IgD-negative memory B cell (primary cell): ENCODE results near the gene FLNB. TPM values are rescaled to one million over a fixed set of nuclear protein-coding genes. Genes with fewer than 3 reads are reported as not detected.

ENCODE experiments used
- H3K27ac Mint-ChIP-seq, 3 donors: one replicate each; pipeline ENCODE4 v1.8.0; 2020 to 2022; ENCODE audit warnings: mild to moderate bottlenecking in 3 of 3, mixed read lengths in 3 of 3, moderate library complexity in 1 of 3
- H3K27me3 Mint-ChIP-seq: one replicate; pipeline ENCODE4 v1.8.0; 2021; ENCODE audit warnings: mixed read lengths
- H3K36me3 Mint-ChIP-seq: one replicate; pipeline ENCODE4 v1.8.0; 2020; ENCODE audit warnings: mild to moderate bottlenecking, mixed read lengths
- H3K4me1 Mint-ChIP-seq, 3 donors: one replicate each; pipeline ENCODE4 v1.8.0; 2020 to 2022; ENCODE audit warnings: mixed read lengths in 3 of 3, mild to moderate bottlenecking in 1 of 3
- H3K4me3 Mint-ChIP-seq, 4 donors: one replicate each; pipeline ENCODE4 v1.8.0; 2020 to 2022; ENCODE audit warnings: mild to moderate bottlenecking in 4 of 4, mixed read lengths in 4 of 4, moderate library complexity in 3 of 4
- H3K9me3 Mint-ChIP-seq, 3 donors: one replicate each; pipeline ENCODE4 v1.8.0; 2020 to 2021; ENCODE audit warnings: mixed read lengths in 3 of 3, mild to moderate bottlenecking in 1 of 3
- polyA plus RNA-seq: library from polyadenylated mRNA; unstranded; fragments of 300-500 nt; fragmentation: Illumina TruSeq; gene quantifications from one replicate; pipeline ENCODE4 v1.2.3, GENCODE V29; 2021

FLNB gene
- polyA plus RNA-seq, 1 donor from 2014 or later, result 19.7 TPM

DNA sequence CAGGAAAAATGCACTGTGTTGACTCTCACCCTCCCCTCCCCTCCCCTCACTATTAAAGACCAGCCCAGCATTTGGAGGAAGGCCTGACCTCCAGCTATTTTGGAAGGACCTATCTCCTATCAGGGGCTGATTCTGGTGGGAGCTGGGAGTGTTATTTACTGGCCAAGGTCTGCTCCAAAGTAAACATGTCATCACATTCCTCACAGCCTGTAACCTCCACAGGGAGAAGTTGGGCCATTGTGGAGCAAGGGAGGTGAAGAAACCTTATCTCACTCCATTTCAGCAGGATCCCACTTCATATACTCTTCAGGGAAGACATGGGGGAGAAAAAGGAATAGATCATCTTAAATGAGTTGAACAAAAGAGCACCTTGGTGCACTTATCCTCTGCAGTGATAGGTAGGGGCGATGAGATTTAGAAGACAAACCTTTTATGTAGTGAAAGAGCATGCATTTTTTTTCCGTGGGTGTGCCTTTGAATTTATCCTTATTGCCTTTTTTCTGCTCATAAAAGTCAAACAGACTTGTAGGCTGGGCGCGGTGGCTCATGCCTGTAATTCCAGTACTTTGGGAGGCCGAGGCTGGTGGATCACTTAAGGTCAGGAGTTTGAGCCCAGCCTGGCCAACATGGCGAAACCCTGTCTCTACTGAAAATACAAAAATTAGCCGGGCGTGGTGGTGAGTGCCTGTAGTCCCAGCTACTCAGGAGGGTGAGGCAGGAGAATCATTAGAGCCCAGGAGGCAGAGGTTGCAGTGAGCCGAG, 15.6 kb upstream of the FLNB start:
- H3K27me3 Mint-ChIP-seq, result no peaks in the 10 kb centered on the region
- H3K4me3 Mint-ChIP-seq, result no peak overlapping the region

DNA sequence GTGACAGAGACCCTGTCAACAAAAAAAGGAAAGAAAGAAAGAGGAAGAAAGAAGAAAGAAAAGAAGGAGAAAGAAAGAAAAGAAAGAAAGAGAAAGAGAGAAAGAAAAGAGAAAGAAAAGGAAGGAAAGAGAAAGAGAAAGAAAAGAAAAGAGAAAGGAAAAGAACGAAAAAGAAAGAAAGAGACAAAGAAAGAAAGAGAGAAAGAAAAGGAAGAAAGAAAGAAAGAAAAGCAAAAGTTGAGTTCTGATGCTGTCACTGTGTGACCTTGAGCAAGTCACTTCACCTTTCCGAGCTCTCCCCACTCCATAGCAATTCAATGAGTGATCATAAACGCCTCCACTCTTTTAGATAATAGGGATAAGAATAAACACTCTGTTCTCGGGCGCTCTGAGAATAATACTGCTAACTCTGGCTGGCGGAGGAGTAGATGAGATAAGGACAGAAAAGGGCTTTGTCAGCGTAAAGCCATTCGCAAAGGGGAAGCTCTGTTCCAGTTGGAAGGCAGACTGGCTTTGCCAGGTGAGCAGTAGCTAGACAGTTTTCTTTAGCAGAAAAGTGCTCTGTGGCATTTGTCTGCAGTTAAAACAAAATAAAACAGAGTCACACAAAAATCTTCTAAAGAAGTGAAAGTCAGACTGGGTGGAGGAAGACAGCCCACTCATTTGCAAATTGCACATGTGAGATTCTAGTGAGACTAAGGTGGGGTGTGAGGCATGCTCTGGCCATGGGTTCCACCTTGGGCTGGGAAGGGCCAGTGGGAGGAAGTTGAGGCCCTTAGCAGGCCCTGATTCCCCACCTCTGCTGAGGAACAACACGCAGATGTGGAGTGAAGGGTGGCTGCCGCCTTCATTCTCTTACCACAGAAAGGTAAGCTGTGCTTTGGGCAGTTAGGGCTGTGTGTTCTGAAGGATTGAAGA, 9.6 kb upstream of the FLNB start:
- H3K9me3 Mint-ChIP-seq, result no peaks in the 10 kb centered on the region
- peak overlapping the region; percentile 77 to 97 (median 91) for H3K4me3 Mint-ChIP-seq
- peaks cover 13 to 16% (median 14%) of the 10 kb centered on the region in 3 donors for H3K4me1 Mint-ChIP-seq
- no peaks in the 10 kb centered on the region for H3K36me3 Mint-ChIP-seq
- H3K27ac Mint-ChIP-seq, result peak overlapping the region; percentile 80 to 92 (median 81)
- no peaks in the 10 kb centered on the region for H3K27me3 Mint-ChIP-seq

More for the DNA sequence above, 15.6 kb upstream of the FLNB start:
- Mint-ChIP-seq H3K4me1 (peaks cover 0 to 4% (median 2%) of the 10 kb centered on the region in 3 donors), H3K9me3 (peaks cover 0 to 1% (median 0%) of the 10 kb centered on the region in 3 donors), H3K27ac (no peak overlapping the region), H3K36me3 (no peaks in the 10 kb centered on the region)

DNA sequence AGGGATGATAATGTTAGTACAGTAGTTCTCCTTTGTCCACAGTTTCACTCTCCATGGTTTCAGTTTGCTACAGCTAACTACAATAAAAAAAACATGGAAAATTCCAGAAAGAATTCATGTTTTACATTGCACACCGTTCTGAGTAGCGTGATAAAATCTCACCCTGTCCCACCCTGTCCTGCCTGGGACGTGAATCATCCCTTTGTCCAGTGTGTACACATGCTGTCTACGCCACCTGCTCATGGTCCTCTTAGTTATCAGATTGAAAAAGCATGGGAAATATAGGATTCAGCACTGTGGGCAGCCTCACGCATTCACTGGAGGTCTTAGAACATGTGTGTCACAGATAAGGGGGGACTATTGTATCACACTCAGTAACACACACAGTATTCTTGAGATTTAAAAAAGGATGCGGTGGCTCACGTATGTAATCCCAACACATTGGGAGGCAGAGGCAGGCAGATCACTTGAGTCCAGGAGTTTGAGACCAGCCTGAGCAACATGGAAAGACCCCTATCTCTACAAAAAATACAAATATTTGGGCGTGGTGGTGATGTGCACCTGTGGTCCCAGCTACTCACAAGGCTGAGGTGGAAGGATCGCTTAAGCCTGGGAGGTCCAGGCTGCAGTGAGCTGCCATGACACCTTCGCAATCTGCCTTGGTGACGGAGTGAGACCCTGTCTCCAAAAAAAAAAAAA, 8.7 kb upstream of the FLNB start:
- H3K4me1 Mint-ChIP-seq, result peaks cover 13 to 16% (median 14%) of the 10 kb centered on the region in 3 donors
- no peaks in the 10 kb centered on the region for H3K9me3 Mint-ChIP-seq
- peak overlapping the region in 2 of 4 donors; percentile 58 to 97 for H3K4me3 Mint-ChIP-seq
- no peak overlapping the region for H3K27ac Mint-ChIP-seq
- no peaks in the 10 kb centered on the region for H3K27me3 Mint-ChIP-seq
- no peaks in the 10 kb centered on the region for H3K36me3 Mint-ChIP-seq

DNA sequence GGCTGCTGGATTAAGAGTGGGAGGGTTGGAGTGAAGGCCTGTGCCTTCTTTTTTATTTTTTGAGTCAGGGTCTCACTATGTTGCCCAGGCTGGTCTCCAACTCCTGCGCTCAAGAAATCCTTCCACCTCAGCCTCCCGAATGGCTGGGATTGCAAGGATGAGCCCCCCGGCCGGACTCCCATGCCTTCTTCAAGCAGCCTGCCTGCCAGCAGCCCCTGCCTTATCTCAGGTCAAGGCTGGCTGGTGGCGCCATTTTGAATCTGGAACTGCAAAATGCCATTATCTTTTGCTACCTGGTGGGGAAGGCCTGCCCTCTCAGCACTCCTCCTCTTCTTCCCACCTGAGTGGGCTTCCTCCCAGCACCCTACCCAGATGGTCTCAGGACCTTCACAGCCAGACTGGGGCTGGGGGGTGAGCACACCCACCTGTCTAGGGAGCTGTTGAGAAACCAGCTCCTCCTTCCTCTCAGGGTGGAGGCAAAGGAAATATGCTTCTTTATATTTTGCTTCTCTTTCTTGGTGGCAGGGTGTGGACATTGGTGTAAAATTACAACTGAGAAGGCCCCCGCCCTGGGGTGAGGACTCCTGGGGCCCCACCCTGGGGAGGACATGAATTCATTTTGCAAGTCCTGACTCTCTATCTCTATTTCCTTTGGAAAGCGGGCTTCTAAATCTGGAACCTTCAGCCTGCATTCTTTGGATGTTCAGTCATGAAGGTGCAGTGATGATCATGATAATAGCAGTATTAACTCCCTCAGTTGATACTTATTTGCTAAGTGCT, 7.7 kb upstream of the FLNB start:
- Mint-ChIP-seq H3K36me3 (no peaks in the 10 kb centered on the region), H3K27ac (no peak overlapping the region), H3K9me3 (no peaks in the 10 kb centered on the region), H3K27me3 (no peaks in the 10 kb centered on the region), H3K4me3 (peak overlapping the region in 1 of 4 donors; percentile 1), H3K4me1 (peaks cover 13 to 16% (median 14%) of the 10 kb centered on the region in 3 donors)

DNA sequence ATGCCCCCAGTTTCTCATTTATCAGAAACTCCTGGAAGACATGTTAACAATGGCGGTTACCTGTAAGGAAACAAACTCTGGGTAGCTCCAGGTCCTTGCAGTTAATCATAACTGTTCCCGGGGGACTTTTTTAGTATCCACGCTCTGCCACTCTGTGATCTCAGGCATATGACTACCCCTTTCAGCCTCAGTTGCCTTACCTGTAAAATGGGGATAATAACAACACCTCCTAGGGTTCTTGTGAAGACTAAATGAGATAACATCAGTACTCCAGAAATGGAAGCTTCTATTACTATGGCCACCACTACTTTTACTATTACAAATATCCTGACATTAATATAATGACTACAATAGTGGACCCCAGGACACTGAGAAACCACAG, 7.1 kb upstream of the FLNB start:
- H3K36me3 Mint-ChIP-seq, result no peaks in the 10 kb centered on the region
- peak overlapping the region in 1 of 4 donors; percentile 5 for H3K4me3 Mint-ChIP-seq
- H3K27ac Mint-ChIP-seq, result no peak overlapping the region
- no peaks in the 10 kb centered on the region for H3K27me3 Mint-ChIP-seq
- peaks cover 13 to 16% (median 14%) of the 10 kb centered on the region in 3 donors for H3K4me1 Mint-ChIP-seq
- H3K9me3 Mint-ChIP-seq, result no peaks in the 10 kb centered on the region

DNA sequence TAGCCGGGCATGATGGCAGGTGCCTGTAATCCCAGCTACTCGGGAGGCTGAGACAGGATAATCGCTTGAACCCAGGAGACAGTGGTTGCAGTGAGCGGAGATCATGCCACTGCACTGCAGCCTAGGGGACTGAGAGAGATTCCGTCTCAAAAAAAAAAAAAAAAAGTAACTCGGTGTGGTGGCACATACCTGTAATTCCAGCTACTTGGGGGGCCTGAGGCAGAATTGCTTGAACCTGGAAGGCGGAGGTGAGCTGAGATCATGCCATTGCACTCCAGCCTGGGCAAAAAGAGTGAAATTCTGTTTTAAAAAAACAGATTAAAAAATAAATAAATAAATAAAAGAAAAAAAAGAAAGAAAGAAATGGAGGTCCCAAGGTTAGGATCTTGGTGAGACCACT, 6.2 kb upstream of the FLNB start:
- no peaks in the 10 kb centered on the region for H3K36me3 Mint-ChIP-seq
- H3K9me3 Mint-ChIP-seq, result no peaks in the 10 kb centered on the region
- no peak overlapping the region for H3K27ac Mint-ChIP-seq
- no peak overlapping the region for H3K4me3 Mint-ChIP-seq
- no peaks in the 10 kb centered on the region for H3K27me3 Mint-ChIP-seq
- peaks cover 13 to 16% (median 14%) of the 10 kb centered on the region in 3 donors for H3K4me1 Mint-ChIP-seq

DNA sequence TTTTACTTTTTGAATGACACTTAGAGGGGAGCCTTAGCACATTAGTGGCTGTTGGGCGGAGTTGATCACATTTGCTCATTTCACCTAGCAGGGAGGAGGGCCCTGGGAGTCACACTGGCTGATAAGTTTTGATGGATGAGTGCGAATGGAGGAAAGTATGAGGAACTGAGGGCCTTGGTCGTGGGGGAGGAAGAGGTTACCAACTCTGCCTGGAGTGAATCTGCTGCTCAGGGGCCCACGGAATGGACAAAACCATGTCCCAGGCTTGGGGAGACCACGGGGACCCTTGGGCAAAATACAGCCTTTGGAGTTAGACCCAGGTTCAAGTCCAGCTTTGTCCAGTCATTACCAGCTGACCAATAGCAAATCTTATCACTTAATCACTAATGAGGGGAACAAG, 5.1 kb upstream of the FLNB start:
- Mint-ChIP-seq H3K9me3 (no peaks in the 10 kb centered on the region), H3K36me3 (no peaks in the 10 kb centered on the region), H3K27ac (no peak overlapping the region), H3K4me3 (no peak overlapping the region), H3K27me3 (no peaks in the 10 kb centered on the region), H3K4me1 (peaks cover 13 to 17% (median 14%) of the 10 kb centered on the region in 3 donors)

DNA sequence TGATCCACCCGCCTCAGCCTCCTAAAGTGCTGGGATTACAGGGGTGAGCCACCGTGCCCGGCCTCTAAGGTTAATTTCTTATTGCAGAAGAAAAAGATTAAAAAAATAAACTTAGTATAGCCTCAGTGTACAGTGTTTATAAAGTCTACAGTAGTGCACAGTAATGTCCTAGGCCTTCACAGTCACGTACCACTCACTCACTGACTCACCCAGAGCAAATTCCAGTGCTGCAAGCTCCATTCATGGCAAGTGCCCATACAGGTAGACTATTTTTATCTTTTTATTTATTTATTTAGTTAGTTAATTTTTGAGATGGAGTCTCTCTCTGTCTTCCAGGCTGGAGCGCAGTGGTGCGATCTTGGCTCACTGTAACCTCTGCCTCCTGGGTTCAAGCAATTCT, 3.2 kb upstream of the FLNB start:
- Mint-ChIP-seq H3K4me1 (peaks cover 9 to 14% (median 11%) of the 10 kb centered on the region in 3 donors), H3K36me3 (no peaks in the 10 kb centered on the region), H3K27ac (no peak overlapping the region), H3K4me3 (no peak overlapping the region), H3K27me3 (no peaks in the 10 kb centered on the region), H3K9me3 (no peaks in the 10 kb centered on the region)

DNA sequence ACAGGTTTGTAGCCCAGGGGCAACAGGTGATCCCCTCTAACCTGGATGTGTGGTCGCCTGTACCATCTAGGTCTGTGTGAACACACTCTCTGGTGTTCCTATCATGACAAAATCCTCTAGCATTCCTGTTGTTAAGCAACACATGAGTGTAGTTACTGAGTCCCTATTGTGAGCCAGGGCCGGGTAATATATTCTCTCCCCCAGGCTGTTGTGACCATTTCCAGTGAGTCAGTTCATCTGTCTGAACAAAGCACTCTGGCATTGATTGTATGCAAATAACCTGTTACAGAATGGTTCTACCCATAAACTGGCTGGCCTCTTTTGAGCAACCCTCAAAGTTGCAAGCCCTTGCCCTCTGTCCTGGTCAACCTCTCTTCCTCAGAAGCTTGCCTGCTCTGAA, 2.6 kb upstream of the FLNB start:
- Mint-ChIP-seq H3K27ac (peak overlapping the region in 1 of 3 donors; percentile 28), H3K9me3 (no peaks in the 10 kb centered on the region), H3K4me1 (peaks cover 9 to 18% (median 10%) of the 10 kb centered on the region in 3 donors), H3K4me3 (no peak overlapping the region), H3K27me3 (no peaks in the 10 kb centered on the region), H3K36me3 (no peaks in the 10 kb centered on the region)

DNA sequence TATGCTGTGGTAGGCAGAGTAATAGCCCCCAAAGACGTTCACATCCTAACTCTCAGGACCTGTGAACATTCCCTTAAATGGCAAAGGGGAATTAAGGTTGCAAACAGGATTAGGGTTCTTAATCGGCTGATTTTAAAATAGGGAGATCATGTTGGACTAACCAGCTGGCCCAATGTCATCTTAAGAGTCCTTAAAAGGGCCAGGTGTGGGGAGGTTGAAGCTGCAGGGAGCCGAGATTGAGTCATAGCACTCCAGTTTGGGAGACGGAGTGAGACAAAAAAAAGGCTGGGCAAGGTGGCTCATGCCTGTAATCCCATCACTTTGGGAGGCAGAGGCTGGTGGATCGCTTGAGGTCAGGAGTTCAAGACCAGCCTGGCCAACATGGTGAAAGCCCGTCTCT, 1.6 kb upstream of the FLNB start:
- H3K4me1 Mint-ChIP-seq, result peaks cover 11 to 15% (median 13%) of the 10 kb centered on the region in 3 donors
- H3K4me3 Mint-ChIP-seq, result peak overlapping the region in 2 of 4 donors; percentile 21 to 65

DNA sequence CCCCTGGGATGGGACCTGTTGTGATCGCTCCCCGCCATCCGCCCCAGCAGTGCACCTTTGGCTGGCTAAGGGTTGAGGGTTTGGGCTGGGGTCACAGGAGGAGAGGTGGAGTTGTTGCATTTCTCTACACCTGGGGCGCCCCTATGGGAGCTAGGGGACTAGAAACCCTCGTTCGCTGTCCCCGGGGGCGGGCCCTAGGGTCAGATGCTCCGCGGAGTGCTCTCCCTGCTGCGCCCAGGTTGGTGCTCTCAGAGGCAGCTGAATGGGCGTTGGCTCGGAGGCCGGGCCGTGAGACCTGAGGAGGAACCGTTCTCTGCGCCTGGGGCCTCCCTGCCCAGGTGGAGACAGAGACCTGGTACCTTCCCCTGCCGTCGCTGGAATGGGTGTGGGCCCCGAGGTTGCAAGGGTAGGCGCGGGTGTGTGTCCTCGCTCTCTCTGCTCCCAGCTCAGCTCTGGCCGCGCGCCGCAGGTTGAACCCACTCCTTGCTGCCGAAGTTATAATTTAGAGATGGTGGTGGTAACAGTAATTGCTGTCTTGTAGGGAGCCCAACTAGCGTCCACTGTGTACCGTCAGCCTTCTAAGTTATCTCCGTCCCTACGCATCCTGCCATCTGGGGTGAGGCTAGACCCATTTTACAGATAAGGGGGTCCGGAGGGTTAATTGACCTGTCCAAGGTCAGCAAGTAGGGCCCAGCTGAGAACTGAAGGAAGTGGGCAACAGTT, 965 bp downstream of the FLNB start:
- Mint-ChIP-seq H3K4me3 (peak overlapping the region; percentile 95 to 97 (median 96)), H3K27ac (peak overlapping the region; percentile 81 to 92 (median 83)), H3K4me1 (peaks cover 17 to 25% (median 18%) of the 10 kb centered on the region in 3 donors), H3K9me3 (no peaks in the 10 kb centered on the region), H3K27me3 (no peaks in the 10 kb centered on the region), H3K36me3 (peaks cover 5% of the 10 kb centered on the region)

More for the DNA sequence above, 1.6 kb upstream of the FLNB start:
- no peaks in the 10 kb centered on the region for H3K9me3 Mint-ChIP-seq
- H3K36me3 Mint-ChIP-seq, result no peaks in the 10 kb centered on the region
- no peak overlapping the region for H3K27ac Mint-ChIP-seq
- H3K27me3 Mint-ChIP-seq, result no peaks in the 10 kb centered on the region

DNA sequence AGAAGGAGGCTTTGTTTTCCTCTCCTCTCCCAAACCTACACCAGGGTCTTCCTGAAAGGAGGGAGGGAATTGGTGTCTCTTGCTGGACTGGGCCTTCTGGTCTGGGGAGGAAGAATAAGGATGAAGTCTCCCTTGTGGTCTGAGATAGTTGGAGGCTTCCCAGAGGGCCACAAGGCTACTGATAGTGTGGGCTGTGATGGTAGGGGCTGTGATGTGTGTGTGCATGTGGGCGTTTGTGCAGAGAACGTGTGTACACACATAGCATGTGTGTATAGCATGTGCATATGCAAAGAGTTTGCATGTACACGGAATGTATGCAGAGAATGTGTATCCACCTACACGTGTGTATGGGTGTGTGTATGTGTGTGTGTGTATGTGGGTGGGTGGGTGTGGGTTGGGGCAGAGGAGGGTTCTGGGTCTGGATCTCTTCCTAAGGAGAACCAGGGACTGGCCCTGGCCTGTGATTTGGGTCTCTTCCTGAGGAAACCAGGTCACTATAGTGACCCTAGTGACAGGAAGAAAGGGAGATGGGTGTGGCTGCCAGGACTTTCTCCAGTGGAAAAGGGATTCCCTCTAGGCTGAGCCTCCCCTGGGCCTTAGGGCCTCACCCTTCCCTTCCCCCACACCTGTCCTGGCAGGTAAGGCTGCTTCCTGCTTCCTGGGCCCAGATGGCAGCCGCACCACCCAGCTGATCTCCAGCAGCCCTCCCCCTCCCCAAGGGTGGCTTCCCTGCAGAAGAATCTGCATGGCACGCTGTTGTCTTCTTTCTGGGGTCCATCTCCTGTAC, 1.7 kb downstream of the FLNB start:
- peaks cover 5% of the 10 kb centered on the region for H3K36me3 Mint-ChIP-seq
- H3K27me3 Mint-ChIP-seq, result no peaks in the 10 kb centered on the region
- H3K27ac Mint-ChIP-seq, result peak overlapping the region; percentile 81 to 92 (median 85)
- no peaks in the 10 kb centered on the region for H3K9me3 Mint-ChIP-seq
- peaks cover 17 to 26% (median 18%) of the 10 kb centered on the region in 3 donors for H3K4me1 Mint-ChIP-seq
- peak overlapping the region; percentile 95 to 97 (median 96) for H3K4me3 Mint-ChIP-seq

DNA sequence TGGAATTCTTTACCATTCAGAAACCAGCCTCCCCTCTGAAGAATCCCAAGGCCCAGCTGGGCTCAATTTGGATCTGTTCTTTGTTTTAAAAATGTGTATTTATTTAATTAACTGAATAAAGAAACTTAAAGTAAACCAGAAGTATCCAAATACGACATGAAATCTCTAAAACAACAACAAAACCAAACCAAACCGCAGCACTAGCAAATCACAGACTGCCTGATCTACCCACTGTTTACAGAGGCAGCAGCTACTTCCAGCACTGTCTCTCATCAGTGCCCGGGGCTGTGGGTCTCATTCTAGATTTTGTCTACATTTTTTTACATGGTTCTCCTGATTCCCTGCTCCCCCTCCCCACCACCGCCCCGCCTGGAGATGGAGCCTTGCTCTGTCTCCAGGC, 2.3 kb downstream of the FLNB start:
- Mint-ChIP-seq H3K9me3 (no peaks in the 10 kb centered on the region), H3K36me3 (peaks cover 5% of the 10 kb centered on the region), H3K27ac (peak overlapping the region in 1 of 3 donors; percentile 85), H3K4me1 (peaks cover 17 to 31% (median 18%) of the 10 kb centered on the region in 3 donors), H3K27me3 (no peaks in the 10 kb centered on the region), H3K4me3 (peak overlapping the region in 3 of 4 donors; percentile 81 to 96 (median 96))
